Fibroblast of skin of back (primary cell): ENCODE data around the gene GYPA. TPM values are rescaled to one million over a fixed set of nuclear protein-coding genes. Genes with fewer than 3 reads are reported as not detected.
A peak's percentile ranks its signal among the peaks of the same experiment; 100 is the strongest.
"Not testable (repeated sequence)": the region's sequence is repeated elsewhere in the genome, so short reads cannot be mapped to it uniquely, and the experiment has no call there.

Source experiments
- DNase-seq: peaks from one replicate; pipeline ENCODE4 v3.0.0-alpha.2; 2013
- polyA plus RNA-seq, 2 experiments: library from polyadenylated mRNA; unstranded; fragments of 120-200 nt; gene quantifications; one replicate each; pipeline ENCODE4 v1.2.1, GENCODE V29; 2013; ENCODE audit not compliant: insufficient read length in 2 of 2

Gene GYPA
- polyA plus RNA-seq (2013, experiment 1 of 2; ENCODE audit: insufficient read length) = not detected
- polyA plus RNA-seq (2013, experiment 2 of 2; ENCODE audit: insufficient read length) = not detected

DNA sequence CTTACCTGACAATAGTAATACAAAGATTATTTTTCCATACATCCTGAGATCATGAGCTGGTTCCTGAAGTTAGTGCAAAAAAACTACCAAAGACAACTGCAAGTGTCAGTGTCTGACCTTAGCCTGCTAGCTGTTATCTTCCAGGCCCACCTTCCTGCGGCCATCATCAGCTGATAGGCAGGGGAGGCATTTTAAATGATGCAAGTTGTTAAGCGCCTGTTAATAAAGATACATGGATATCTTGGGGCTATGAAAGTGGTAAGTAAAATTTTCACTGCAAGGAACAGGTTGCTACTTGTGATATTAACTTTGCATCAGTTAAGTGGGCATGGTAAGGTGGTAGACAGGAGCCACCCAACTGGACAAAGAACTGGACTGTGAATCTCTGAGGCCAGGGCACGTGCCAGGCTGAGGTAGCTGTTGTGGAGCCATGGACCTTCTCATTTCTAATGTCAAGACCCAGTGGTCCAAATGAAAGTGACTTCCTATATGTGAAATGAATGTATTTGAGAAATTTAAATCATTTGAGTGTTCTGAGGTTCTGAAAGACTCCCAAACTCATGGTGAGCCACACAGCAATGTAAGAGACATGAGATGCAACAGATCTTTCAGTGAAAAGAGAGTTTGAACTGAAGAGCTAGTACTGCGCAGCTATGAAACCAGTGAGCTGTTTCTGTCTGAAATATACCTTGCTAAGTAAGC is at the start of gene GYPA:
TSS of gene GYPA (minus strand) at position 125 of the 702 bp plus-strand sequence. CDS start at position 42, 83 bp downstream.
- not testable (repeated sequence) for DNase-seq

GRCh38 chr4:144190009-144190408 is 49.5 kb upstream of the GYPA start:
- DNase-seq = no peak

GRCh38 chr4:144189121-144189520 is 48.6 kb upstream of the GYPA start:
- DNase-seq = no peak

GRCh38 chr4:144185086-144185485 is 44.6 kb upstream of the GYPA start:
- no peak for DNase-seq

- DNase-seq = no peak
Observed at GRCh38 chr4:144183165-144183564, 42.6 kb upstream of the GYPA start.

DNA sequence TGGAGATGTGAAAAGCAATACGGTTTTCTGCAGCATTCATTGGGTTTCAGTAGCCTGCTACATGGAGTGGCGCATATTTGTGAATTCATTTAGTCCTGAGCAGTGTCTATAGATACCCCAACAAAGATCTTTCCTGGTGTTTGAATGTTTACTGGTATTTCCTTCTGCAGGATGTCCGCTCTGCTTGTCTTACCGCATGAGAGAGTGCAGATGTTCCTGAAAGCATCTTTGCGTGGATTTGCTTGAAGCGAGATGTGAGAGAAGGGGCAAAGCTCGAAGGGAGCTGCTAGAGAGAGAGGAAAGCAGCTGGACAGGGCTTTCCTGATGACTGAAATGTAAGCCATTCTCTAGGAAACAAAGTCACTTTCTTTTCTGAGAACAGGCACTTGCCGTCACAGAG is 40.9 kb upstream of the GYPA start:
- DNase-seq = no peak

- peak; percentile 36 for DNase-seq
Observed at GRCh38 chr4:144179152-144179739, 38.7 kb upstream of the GYPA start.

DNA sequence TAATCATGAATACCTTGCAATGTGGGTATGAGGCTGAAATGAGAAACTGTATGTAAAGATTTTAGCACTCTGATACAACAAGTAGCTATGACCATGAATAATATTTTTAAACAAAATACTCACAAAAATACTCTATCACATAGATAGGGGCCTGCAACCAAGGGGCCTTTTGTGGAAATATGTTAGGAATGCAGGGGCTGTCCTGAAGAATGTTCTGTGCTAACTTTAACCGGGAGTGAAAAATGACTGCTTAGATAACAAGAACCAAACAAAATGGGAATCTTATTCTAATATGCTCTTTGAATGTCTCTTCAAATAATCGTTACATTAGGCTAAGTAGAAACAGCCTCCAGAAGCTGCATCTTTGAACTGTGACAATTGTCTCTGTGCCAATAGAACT is 37.9 kb upstream of the GYPA start:
- peak; percentile 58 for DNase-seq

- DNase-seq = peak; percentile 53
Observed at GRCh38 chr4:144176476-144176875, 36.0 kb upstream of the GYPA start.

GRCh38 chr4:144174401-144175067 is 34.0 kb upstream of the GYPA start:
- peak; percentile 73 for DNase-seq

DNA sequence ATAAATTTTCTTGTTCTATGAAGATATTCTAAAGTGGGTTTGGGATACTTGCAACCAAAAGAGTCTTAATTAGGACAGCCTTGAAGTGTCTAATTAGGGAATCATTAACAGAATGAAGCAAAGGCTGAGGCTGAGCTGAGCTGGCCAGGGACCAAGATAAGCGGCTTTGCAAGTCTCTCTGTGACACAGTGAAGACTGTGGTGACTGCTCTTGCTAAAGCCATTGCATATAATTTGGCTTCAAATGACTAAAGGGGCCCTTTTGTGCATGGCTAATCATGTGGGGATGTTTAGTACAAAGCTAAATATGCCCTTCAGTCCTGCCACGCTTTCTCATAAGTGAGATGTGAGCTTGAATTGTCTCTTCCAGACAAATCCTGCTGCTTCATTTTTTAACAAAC is 31.2 kb upstream of the GYPA start:
- DNase-seq = no peak

DNA sequence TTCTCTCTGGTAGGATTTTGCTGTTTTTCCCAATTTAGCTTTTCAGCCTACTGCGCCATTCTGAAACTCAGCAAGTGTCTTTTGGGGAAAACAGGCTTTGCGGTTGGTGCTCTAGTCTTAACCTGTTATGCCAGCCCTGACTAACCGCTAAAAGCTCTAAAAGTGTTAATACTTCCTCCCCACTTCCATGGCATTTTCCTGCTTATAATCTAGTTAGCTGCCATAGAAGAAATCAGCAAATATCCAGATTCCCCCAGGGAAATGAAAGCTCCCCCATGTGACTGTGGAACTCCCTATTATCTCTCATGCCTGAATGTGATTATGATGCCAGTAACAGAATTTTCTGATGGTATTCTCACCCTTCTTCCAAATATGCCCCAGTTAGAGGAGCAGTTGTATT is 28.7 kb upstream of the GYPA start:
- no peak for DNase-seq

GRCh38 chr4:144154044-144154443 is 13.5 kb upstream of the GYPA start:
- no peak for DNase-seq

- DNase-seq = peak; percentile 26
Observed at GRCh38 chr4:144142690-144143326, 2.3 kb upstream of the GYPA start.

DNA sequence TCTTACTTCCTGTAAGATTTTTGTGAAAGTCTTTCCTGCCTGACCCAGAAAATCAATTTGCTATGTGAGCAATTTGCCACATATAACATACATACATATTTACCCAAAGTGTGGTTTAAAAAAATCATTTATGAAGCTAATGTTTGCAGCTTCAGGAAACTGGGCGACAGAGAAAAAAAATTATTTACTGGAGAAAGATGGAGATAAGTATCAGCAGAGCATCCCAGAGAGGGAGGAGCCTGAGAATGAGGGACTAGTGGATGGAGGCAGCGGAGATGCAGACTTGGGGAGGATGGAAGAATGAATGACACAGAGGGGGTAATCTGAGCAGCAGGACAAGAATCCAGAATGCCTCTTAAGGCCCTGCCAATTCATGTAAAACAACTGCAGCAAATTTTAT is 975 bp upstream of the GYPA start:
- no peak for DNase-seq

DNA sequence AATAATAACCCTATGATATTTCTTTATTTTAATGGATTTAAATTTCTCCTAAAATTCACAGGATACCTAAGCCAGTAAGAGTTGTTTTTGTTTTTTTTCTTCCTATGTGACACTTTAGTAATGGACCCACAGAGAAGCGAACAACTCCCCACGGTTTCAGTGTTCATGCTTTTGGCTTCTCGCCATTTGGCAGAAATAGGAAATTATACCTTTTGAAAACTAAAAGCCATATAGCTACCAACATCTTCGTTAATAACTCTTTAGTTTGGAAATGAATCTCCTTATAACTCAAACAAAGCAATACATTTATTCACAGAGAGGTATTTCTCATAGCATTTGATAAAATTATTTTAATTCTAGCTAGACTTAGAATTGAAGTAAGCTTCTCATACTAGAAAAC is 527 bp downstream of the GYPA start:
- not testable (repeated sequence) for DNase-seq

DNA sequence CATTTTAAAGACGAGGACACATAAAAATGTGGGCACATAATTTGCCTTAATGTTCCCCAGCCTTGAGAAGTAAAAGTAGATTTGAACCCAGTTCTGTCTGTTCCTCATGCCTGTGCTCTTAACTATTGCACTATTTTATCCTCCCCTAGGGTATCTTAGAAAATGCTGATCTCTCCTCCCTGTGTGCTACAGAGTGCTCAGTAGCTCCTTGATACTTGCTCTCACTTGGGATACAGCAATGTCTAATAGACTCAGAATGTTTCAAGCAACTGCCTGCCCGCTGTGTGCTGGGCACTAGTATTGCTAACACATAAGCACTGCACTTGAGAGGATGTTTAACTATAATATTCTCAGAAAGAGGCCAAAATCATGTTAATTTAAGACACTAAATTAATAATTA is 971 bp downstream of the GYPA start:
- not testable (repeated sequence) for DNase-seq

DNA sequence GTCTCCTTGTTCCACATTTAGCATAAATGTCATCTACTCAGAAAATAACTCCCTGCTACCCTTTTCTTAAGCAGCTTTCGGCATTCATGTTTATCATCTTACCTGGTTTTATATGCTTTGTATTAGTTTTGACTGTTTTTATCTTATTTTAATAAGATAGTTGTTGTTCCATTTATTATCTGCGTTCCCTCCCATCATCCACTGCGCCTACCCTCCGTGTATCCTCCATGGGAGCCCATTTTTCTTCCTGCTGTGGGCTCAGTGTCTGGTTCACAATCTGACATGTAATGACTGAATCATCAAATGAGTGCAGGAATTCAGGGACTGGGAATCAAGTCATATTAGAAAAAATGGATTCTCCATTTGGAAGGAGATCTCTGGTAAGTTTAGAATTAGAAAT is 2.3 kb downstream of the GYPA start:
- not testable (repeated sequence) for DNase-seq

GRCh38 chr4:144137137-144137931 is 3.2 kb downstream of the GYPA start:
- peak; percentile 1 for DNase-seq

GRCh38 chr4:144136189-144136588 is 4.3 kb downstream of the GYPA start:
- not testable (repeated sequence) for DNase-seq

- not testable (repeated sequence) for DNase-seq
Observed at GRCh38 chr4:144130167-144130566, 10.4 kb downstream of the GYPA start.

GRCh38 chr4:144129336-144129875 is 11.1 kb downstream of the GYPA start:
- DNase-seq = not testable (repeated sequence)
